GM21576 (cell line): ENCODE results near the gene PDXP.
"Not testable (repeated sequence)": the region's sequence is repeated elsewhere in the genome, so short reads cannot be mapped to it uniquely, and the experiment has no call there.

Experiments
- ATAC-seq: cut with Tn5 transposase; IDR thresholded peaks from one replicate; pipeline ENCODE4 v1.9.1; 2021; ENCODE audit warnings: mild to moderate bottlenecking, moderate library complexity; ENCODE audit not compliant: unreplicated experiment

PDXP gene

DNA sequence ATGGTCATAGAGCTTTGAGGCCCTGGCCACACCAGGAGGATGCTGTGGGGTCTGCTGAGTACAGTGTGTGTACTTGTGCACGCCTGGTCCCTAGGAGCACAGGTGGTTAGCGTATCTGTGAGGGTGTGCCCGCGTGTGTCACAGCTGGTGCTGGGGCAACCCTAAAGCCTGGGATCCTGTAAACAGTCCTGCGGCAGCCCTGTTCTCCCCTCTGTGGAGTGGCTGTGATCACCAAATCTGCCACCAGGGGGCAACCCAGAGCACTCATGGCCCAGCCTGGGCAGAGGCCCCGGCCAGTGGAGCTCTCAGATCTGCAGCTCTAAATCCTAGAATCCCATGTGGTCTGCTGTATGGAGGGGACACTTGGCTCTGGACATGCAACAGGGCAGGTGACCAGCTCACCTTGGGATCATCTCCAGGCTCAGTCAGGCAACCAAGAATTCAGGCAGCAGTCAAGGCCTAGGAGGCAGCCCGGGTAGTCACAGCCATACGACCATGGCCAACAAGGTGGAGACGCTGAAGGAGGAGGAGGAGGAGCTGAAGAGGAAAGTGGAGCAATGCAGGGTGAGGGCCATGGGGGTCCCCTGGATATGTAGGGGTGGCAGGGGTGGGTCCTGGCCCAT, 15.2 kb upstream of the PDXP start:
- ATAC-seq, result no peak

DNA sequence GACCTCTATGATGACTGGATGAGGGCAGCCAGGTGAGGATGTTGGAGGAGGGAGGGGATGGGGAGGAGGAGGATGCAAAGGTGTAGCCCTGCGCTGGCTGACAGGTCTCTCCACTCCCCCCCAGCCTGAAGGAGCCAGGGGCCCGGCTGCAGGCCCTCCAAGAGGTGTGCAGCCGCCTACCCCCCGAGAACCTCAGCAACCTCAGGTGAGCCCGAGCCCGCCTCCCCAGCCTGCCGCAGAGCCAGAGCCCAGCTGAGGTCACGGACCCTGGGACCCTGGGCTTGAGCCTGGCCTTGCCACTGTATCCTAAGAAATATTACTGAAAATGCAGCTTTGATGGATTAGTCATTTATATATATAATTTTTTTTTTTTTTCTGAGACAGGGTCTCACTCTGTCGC, 11.2 kb upstream of the PDXP start:
- no peak for ATAC-seq

DNA sequence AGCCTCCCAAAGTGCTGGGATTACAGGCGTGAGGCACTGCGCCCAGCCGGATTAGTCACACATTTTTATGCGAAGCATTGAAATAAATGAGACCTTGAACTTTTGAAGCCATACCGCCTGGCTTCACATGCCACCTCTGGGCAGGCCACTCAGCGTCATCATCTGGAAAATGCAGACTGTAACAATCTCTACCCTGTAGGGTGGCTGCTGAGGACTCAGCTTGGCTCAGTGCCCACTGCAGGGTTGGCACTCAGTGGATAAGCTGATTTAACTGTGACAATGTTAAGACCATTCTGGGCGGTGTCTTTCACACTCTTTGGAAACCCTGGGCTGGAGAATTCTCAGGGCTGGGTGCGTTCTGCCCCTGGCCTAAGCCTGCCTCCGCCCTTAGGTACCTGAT, 10.6 kb upstream of the PDXP start:
- no peak for ATAC-seq

DNA sequence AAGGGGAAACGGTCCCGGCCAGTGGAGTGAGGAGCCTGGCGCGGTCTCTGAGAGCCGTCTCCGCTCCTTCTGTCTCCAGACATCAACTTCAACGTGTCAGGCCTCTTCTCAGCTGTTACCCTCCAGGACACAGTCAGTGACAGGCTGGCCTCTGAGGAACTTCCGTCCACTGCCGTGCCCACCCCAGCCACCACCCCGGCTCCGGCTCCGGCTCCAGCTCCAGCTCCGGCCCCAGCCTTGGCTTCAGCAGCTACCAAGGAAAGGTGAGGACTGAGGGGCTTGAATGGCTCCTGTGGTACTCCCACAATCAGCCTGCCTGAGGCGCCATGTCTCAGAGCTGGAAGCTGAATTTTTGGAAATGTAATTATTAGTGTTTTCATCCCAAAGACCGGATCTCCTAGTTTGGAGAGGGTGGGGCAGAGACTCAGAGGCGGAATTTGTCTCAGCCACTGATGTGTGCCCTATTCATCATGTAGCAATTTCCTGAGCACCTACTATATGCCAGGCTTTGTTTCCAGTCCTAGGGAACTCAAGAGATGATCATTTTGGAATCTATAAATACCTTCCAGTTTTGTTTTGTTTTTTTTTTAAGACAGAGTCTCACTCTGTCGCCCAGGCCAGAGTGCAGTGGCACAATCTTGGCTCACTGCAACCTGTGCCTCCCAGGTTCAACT, 7.9 kb upstream of the PDXP start:
- no peak for ATAC-seq

DNA sequence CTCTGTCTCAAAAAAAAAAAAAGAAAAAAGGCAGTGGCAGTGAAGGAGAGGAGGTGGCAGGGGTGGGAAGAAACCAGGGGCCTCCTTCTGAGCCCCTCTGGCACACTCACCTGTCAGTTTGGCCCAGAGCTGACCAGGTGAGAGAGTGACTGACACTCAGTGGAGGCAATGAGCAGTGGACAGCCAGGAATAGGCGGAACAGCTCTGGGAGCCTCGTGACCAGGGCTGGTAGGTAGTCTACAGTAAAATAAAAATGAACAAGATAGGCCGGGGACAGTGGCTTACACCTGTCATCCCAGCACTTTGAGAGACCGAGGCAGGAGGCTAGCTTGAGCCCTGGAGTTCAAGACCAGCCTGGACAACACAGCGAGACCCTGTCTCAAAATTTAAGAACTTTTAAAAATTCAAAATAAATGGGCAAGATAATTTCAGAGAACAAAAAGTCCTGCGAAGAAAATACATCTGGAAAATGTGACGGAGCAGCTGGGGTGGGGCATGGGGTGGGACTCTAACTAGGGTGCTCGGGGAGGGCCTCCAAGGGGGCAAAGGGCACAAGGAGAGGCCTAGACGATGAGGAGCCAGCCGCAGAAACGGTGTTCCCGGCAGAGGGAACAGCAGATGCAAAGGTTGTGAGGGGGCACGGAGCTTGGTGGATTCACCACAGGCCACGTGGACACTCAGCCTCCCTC, 3.8 kb upstream of the PDXP start:
- no peak for ATAC-seq

DNA sequence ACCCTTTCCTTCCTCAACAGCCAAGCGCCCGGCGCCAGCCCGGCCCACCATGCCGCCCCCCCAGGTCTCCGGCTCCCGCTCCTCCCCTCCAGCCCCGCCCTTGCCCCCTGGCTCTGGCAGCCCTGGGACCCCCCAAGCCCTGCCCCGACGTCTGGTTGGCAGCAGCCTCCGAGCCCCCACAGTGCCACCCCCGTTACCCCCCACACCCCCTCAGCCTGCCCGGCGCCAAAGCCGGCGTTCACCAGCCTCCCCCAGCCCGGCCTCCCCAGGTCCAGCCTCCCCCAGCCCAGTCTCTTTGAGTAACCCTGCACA, 3.3 kb upstream of the PDXP start:
- ATAC-seq, result no peak

DNA sequence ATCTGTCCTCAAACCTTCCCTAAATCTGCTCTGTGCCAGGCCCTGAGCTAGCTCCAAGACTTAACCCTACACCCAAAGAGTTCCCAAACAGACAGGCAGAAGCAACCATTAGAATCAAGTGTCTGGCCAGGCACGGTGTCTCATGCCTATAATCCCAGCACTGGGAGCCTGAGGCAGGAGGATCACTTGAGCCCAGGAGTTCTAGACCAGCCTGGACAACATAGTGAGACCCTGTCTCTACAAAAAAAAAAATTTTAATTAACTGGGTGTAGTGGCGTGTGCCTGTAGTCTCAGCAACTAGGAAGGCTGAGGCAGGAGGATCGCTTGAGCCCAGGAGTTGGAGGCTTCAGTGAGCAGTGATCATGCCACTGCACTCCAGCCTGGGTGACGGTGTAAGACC, 1.9 kb upstream of the PDXP start:
- ATAC-seq, result not testable (repeated sequence)

DNA sequence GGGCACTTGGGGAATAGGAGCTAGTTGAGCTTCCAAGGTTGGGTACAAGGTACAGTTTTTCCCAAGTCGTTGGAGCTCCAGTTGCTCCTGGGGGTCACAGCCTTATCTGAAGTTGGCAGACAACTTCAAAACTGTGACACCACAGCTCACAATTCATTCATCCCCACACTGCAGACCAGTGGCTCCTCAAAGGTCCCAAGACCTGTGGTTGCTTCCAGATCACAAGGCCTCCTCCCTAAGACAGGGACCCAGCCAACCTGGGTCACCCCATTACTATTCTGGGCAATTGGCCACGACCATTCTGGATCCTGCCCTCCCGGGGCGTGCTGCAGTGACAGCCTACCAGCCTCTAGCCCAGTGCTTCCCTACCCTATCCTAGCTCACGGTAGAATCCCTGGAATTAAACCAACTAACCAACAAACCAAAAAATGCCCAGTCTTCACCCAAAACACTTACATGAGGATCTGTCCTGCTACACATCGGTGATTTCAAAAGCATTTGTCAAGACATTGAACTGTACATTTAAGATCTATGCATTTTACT, 862 bp upstream of the PDXP start:
- no peak for ATAC-seq

DNA sequence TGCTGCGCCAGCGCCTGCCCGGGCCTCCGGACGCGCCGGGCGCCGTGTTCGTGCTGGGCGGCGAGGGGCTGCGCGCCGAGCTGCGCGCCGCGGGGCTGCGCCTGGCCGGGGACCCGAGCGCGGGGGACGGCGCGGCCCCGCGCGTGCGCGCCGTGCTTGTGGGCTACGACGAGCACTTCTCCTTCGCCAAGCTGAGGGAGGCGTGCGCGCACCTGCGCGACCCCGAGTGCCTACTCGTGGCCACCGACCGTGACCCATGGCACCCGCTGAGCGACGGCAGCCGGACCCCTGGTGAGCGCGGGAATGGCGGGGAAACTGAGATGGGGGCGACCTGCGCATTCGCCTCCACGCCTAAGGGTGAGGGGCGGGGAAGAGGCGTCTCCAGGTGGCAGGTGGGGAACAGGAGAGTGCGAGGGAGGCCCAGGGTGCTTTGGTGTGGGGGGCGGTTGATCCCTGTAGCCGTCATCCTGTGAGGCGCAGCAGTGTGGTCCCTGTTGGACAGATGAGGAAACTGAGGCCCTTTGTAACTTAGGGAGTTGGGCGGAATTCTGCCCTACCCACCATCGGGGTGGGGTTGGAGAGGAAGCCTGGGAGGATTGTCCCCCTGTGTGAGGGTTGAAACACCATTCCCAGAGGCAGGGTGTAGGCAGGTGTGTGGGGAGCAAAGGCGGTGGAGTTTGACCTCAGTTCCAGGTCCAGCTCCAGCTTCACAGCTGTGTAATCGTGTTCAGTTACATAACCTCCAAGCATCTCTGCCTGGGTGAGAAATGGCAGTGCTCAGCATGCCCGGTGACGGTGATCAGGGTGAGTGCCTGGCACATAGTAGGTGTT, 758 bp downstream of the PDXP start:
- ATAC-seq, result peak; percentile 2

DNA sequence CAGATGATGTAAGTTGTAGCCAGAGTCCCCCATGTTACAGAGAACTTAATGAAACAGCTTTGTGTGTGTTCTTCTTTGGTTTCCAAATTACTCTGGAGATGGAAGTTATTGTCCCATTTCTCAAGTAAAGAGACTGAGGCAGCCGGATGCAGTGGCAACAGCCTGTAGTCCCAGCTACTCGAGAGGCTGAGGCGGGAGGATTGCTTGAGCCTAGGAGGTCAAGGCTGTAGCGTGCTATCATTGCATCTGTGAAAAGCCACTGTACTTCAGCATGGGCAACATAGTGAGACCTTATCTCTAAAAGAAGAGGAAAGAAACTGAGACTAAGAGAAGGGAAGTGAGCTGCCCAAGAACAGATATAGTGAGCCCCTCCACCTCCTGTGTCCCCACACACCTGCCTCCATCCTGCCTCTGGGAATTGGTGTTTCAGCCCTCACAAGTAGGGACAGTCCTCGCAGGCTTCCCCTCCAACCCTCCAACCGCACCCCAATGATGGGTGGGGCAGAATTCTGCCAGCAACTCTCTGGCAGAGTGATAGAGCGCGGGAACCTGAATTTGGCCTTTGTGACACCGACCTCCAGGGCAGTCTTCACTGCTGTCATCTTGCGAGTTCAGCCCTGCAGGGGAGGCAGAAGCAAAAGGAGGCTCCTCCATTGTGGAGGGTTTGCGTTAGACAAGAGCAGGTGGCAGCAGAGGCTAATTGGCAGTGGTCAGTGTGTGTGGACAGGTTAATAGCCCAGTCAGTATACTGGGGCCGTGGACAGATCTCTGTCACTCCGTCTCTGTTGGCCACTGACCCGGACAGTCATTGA, 1.6 kb downstream of the PDXP start:
- ATAC-seq, result no peak

DNA sequence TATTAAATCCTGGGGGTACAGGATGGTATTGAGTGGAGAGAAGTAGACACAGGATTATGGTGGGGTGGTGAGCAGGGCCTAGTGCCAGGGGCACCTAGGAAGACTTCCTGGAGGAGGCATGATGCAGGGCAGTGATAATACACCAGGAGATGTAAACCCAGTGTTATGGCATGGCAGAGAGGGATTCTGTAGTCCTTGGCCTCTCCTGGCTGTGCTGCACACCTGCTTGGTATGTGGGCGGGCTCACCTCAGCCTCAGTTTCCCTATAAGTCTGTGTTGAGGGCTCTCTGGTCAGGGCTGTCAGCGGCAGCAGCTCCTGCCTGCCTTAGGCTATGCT, 2.2 kb downstream of the PDXP start:
- no peak for ATAC-seq

DNA sequence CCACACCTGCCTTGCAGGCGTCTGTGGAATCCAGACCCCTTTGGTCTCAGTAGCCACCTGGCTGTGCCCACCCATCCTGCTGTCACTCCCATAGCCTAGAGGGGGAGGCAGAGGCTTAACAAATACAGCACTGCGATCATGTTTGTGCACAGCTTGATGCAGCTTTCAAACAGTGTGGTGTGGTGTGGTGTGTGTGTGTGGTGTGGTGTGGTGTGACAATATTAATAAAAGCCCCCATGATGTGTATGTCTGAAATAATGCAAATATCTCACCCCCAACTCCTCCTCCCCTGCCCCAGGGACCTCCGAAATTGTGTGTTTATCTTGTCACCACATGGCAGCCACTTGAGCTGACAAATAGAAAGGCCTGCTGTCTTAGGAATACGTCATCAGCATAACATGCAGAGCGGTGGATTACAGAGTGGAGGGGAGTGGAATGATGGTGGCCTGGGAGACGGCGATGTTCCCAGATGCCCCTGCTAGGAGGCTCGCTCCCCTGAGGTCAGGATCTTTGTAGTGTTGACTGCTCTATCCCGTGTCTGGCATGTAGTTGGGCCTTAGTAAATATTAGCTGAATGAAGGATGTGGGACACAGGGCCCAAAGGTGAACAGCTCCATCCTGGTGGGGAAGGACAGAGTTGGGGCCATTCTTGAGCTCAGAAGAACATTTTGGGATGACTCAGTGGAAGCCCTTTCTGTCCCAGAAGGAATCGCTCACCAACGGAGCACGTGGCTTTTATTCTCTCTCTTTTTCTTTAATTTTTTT, 2.8 kb downstream of the PDXP start:
- no peak for ATAC-seq

DNA sequence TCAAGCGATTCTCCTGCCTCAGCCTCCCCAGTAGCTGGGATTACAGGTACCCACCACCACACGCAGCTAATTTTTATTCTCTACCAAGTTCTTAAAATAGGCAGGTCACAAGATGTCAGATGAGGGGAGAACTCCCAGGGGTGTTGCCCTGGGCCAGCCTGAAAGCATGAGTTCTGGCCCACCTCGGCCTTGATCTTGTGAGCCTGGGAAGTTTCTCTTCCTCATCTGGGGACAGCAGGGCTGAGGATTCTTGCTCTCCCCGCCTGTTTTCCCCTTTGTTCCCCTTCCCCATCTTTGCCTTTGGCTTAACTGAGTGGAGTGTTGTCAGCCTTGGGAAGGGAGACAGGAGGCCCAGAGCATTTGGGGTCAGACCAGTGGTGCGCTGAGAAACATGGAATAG, 3.5 kb downstream of the PDXP start:
- ATAC-seq, result no peak

DNA sequence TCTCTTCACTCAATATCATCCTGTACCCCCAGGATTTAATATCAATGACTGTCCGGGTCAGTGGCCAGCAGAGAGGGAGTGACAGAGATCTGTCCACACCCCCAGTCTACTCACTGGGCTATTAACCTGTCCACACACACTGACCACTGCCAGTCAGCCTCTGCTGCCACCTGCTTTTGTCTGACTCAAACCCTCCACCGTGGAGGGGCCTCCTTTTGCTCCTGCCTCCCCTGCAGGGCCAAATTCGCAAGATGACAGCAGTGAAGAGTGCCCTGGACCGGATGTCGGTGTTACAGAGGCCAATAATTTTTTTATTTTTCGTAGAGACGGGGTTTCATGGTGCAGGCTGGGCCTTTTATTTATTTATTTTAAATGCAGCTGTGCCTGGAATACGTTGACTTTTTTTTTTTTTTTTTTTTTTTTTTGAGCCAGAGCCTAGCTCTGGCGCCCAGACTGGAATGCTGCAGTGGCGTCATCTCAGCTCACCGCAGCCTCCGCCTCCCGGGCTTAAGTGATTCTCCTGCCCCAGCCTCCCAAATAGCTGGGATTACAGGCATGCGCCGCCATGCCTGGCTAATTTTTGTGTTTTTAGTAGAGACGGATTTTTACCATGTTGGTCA, 5.1 kb downstream of the PDXP start:
- ATAC-seq, result no peak

DNA sequence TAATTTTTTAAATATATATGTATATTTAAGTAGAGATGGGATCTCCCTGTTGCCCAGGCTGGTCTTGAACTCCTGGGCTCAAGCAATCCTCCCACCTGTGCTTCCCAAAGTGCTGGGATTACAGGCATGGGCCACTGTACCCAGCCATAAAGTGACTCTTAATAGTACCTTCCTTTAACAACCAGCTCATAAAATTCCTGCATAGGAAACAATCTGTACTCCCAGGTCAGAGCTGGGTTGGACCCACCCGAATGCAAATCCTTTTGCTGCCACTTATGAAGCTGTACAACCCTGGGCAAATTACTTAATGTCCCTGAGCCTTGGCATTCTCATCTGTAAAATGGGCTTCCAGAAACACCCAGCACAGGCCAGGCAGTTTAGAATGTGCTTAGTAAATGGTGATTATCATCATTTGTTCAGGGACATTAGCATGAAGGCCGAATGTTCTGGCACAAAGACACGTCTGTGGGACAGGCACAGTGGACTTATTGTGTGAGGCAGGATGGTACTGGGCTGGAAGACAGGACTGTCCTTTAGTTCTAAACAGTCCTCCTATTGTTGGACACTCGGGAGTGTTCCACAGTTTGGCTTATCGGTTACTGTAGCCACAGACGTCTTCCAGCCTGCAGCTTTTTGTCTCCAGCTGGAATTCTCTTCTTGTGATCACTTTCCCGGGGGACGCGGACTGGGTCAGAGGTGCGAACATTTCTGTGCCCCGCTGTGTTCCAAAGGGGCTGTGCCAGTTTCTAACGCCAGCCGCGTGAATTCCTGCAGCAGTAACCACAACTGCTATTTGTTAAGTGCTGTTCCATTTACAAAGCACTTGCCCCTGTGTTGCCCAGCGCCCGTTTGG, 6.0 kb downstream of the PDXP start:
- no peak for ATAC-seq

DNA sequence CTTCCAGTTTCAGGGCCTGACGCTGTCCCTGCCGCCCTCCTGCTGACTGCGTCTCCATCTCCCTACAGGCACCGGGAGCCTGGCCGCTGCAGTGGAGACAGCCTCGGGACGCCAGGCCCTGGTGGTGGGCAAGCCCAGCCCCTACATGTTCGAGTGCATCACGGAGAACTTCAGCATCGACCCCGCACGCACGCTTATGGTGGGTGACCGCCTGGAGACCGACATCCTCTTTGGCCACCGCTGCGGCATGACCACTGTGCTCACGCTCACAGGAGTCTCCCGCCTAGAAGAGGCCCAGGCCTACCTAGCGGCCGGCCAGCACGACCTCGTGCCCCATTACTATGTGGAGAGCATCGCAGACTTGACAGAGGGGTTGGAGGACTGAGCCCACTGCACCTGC, 7.0 kb downstream of the PDXP start:
- ATAC-seq, result no peak

DNA sequence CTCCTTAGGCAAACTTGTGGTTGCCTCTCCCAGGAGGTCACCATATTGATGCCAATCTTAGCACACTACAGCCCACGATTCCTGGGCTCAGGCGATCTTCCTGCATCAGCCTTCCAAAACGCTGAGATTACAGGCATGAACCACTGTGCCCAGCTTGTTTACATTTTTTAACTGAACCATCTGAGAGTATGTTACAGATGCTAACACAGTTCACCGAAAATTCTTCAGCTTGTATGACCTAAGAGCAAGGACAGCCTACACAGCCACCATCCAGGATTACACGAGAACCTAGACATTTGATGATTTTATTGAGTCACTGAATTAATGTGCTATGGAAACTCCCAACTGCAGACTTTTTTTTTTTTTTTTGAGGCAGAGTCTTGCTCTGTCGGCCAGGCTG, 11.1 kb downstream of the PDXP start:
- no peak for ATAC-seq

DNA sequence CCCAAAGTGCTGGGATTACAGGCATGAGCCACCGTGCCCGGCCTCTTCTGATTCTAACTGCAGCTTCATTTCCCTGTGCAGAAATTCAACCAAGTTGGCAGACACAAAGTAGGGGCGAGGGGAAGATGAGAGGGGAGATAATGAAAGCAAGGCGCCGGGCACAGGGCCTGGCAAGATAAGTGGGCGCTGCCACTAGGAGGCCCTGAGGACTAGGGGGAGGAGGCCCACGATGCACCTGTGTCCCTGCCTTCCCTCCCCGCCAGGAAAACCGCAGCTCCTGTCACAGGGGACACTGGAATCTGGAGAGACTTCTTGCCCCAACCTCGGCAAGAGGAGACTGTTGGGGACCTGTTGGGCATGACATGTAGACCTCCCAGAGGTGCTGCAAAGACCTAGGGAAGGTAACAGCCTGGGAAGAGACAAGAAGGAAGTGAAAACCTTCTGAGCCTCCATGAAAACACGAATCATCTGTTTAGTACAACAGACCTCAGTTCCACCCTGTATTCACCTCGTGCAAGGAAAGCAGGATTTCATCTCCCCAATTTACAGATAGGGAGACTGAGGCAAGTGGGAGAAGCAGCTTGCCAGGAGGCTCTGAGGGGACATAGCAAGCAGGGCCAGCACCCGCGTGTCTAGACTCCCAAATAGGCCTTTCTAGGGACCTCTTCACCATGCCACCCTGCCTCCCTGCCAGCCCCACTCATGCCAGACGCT, 13.8 kb downstream of the PDXP start:
- no peak for ATAC-seq
